Fibroblast of mammary gland (primary cell): ENCODE results near the gene CRACDL.

Experiments
- DNase-seq: peaks from one replicate; pipeline ENCODE4 v3.0.0-alpha.2; 2010; ENCODE audit warnings: low read depth
- H3K4me3 ChIP-seq: 2 replicates; pipeline ENCODE4 v1.5.1; 2011; ENCODE audit warnings: low read depth, mild to moderate bottlenecking, low read length, moderate library complexity; ENCODE audit not compliant: control insufficient read depth
- CTCF ChIP-seq: conservative IDR thresholded peaks from 2 replicates; pipeline ENCODE4 v1.5.1; 2011; ENCODE audit warnings: low read depth, low read length, inconsistent platforms; ENCODE audit not compliant: control insufficient read depth, insufficient read depth

Gene CRACDL

GRCh38 chr2:98825404-98825803, 110.6 kb downstream of the CRACDL start:
- no peak overlapping the region for H3K4me3 ChIP-seq
- TF ChIP-seq CTCF: no peak
- no peak for DNase-seq

DNA sequence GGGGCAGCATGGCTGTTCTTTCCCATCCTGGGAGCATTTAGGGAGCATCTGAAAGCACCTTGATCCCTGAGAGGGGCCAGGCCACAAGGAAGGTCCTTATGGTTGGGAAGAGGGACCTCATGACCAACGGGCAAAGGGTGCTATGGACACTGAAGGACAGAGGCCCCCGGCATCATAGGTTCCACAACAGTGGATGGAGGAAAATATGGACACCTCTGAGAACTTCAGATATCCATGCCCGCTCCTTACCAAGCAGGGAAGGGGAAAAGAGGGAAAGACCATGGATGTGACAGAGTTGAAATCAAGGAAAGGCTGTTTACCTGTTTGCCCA, 111.0 kb downstream of the CRACDL start:
- H3K4me3 ChIP-seq: no peak overlapping the region
- no peak for DNase-seq
- TF ChIP-seq CTCF: no peak

GRCh38 chr2:98824256-98825019, 111.6 kb downstream of the CRACDL start:
- no peak for TF ChIP-seq CTCF
- H3K4me3 ChIP-seq: no peak overlapping the region
- no peak for DNase-seq

- H3K4me3 ChIP-seq: no peak overlapping the region
- no peak for DNase-seq
- no peak for TF ChIP-seq CTCF
These were observed 112.5 kb downstream of the CRACDL start for GRCh38 chr2:98823196-98824170.

GRCh38 chr2:98822301-98823164, 113.5 kb downstream of the CRACDL start:
- DNase-seq: no peak
- H3K4me3 ChIP-seq: no peak overlapping the region
- no peak for TF ChIP-seq CTCF

- H3K4me3 ChIP-seq: no peak overlapping the region
- no peak for TF ChIP-seq CTCF
- DNase-seq: no peak
These were observed 114.3 kb downstream of the CRACDL start for GRCh38 chr2:98821629-98822135.
